ENCODE data around the gene SFXN2. TPM values are rescaled to one million over a fixed set of nuclear protein-coding genes. Genes with fewer than 3 reads are reported as not detected.

The SFXN2 gene
- total RNA-seq, 1 experiment from 2014 or later, result 21.2 TPM

DNA sequence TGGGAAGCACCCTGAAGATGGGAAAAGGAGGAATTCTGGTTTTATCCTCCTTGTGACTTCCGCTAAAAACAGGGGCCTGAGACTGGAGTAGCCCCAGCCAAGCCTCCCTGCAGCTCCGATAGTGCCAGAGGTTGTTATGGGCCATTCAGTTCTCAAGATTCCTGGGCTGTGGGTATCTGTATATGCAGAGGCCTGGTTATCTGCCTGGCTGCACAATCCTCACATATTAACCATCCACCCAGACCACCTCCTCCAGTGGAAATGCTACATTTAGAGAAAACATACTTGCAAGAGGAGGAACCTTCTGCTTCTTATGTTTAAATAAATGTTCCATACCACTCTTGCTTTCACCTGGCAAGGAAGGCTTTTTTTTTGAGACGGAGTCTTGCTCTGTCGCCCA, 34.8 kb upstream of the SFXN2 start:
- no TSS peak for BruUV-seq (replicated peaks)
- Mint-ChIP-seq H3K4me1 (ENCODE audit: low read depth, unreplicated experiment) (no peaks in the 10 kb centered on the region), H3K27me3 (ENCODE audit: unreplicated experiment) (no peaks in the 10 kb centered on the region), H3K36me3 (ENCODE audit: insufficient read depth, unreplicated experiment) (no peaks in the 10 kb centered on the region), H3K27ac (ENCODE audit: unreplicated experiment) (no peak overlapping the region), H3K9me3 (ENCODE audit: low read depth, unreplicated experiment) (no peaks in the 10 kb centered on the region), H3K4me3 (ENCODE audit: low read depth, unreplicated experiment) (no peak overlapping the region)
- no peak for DNase-seq
- intact Hi-C loops (cut with micrococcal nuclease; ENCODE audit: unreplicated experiment), result no loop called here
- no peak for TF ChIP-seq CTCF (IDR thresholded peaks at IDR 0.05; ENCODE audit: unreplicated experiment)
- CTCF ChIA-PET, result interaction anchor here (0.7 to 2.0 kb wide), 2 partner anchors 10 to 96 kb away, joined by 3 to 4 read pairs; no protein-coding TSS in a partner anchor

DNA sequence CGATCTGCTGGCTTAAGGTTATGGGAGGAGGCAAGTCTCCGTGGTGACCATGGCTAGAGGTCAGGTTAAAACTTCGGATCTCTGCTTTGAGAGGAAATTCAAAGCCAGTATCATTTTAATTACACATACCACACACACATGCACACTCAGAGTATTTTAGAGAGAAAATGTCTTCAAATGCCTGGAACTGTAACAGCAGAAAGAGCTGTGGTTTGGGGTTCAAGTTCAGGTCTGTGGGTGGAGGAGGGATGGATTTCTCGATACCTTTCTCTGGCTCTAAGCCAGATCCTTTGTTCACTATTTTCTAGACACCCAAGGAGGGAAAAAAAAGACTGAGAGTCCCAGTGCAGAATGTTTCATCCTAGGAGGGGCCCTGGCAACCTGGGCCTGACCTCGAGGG, 32.7 kb upstream of the SFXN2 start:
- Mint-ChIP-seq H3K27ac (ENCODE audit: unreplicated experiment) (no peak overlapping the region), H3K4me1 (ENCODE audit: low read depth, unreplicated experiment) (no peaks in the 10 kb centered on the region), H3K36me3 (ENCODE audit: insufficient read depth, unreplicated experiment) (no peaks in the 10 kb centered on the region), H3K9me3 (ENCODE audit: low read depth, unreplicated experiment) (no peaks in the 10 kb centered on the region), H3K27me3 (ENCODE audit: unreplicated experiment) (no peaks in the 10 kb centered on the region), H3K4me3 (ENCODE audit: low read depth, unreplicated experiment) (no peak overlapping the region)
- intact Hi-C loops (cut with micrococcal nuclease; ENCODE audit: unreplicated experiment), result no loop called here
- DNase-seq, result no peak
- no TSS peak for BruUV-seq (replicated peaks)
- CTCF ChIA-PET, result no interaction called here
- no peak for TF ChIP-seq CTCF (IDR thresholded peaks at IDR 0.05; ENCODE audit: unreplicated experiment)

DNA sequence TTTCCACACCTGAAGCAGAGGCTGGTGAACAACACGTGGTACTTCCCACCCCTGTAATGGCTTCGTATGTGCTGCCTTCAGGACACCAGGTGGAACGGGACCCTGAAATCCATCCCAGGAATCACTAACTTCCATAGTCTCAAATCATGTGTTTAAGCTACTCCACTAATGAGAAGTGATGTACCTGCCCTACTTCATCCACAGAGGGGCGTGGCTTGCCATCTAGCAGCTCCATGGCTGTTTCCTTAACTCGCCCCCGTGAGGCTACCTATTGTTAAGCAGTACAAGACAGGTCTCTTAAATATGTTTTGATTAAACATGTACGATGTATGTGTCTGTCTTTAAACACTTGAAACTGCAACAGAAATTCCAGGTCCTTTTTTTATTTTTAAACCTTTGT, 32.0 kb upstream of the SFXN2 start:
- no TSS peak for BruUV-seq (replicated peaks)
- CTCF ChIA-PET, result no interaction called here
- H3K4me1 Mint-ChIP-seq (ENCODE audit: low read depth, unreplicated experiment), result no peaks in the 10 kb centered on the region
- H3K27ac Mint-ChIP-seq (ENCODE audit: unreplicated experiment), result no peak overlapping the region
- H3K9me3 Mint-ChIP-seq (ENCODE audit: low read depth, unreplicated experiment), result no peaks in the 10 kb centered on the region
- DNase-seq, result no peak
- no peaks in the 10 kb centered on the region for H3K27me3 Mint-ChIP-seq (ENCODE audit: unreplicated experiment)
- no peak for TF ChIP-seq CTCF (IDR thresholded peaks at IDR 0.05; ENCODE audit: unreplicated experiment)
- intact Hi-C loops (cut with micrococcal nuclease; ENCODE audit: unreplicated experiment), result no loop called here
- H3K4me3 Mint-ChIP-seq (ENCODE audit: low read depth, unreplicated experiment), result no peak overlapping the region
- no peaks in the 10 kb centered on the region for H3K36me3 Mint-ChIP-seq (ENCODE audit: insufficient read depth, unreplicated experiment)

GRCh38 chr10:102682981-102683380, 31.5 kb upstream of the SFXN2 start:
- DNase-seq, result no peak
- BruUV-seq (replicated peaks), result no TSS peak
- Mint-ChIP-seq H3K27ac (ENCODE audit: unreplicated experiment) (no peak overlapping the region), H3K4me1 (ENCODE audit: low read depth, unreplicated experiment) (no peaks in the 10 kb centered on the region), H3K9me3 (ENCODE audit: low read depth, unreplicated experiment) (no peaks in the 10 kb centered on the region), H3K4me3 (ENCODE audit: low read depth, unreplicated experiment) (no peak overlapping the region), H3K27me3 (ENCODE audit: unreplicated experiment) (no peaks in the 10 kb centered on the region), H3K36me3 (ENCODE audit: insufficient read depth, unreplicated experiment) (no peaks in the 10 kb centered on the region)
- intact Hi-C loops (cut with micrococcal nuclease; ENCODE audit: unreplicated experiment), result no loop called here
- CTCF ChIA-PET, result no interaction called here
- no peak for TF ChIP-seq CTCF (IDR thresholded peaks at IDR 0.05; ENCODE audit: unreplicated experiment)

DNA sequence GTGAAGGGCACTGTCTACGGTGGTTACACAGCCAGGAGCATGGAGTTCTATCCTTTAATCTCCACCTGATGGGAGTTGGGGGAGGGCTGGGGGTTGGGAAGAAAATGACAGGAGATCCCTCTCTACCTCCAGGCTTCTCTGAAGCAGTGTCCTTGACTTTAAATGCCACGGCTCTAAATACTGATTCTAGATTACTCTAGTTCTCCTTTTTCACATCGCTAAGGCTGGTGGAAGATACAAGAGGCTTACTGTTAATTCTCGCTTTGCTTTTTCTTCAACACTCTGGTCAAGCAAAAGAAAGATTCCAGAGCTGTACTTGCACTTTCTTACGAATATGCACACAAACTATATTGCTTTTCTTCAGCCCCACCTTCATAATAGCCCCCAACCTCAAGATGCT, 30.7 kb upstream of the SFXN2 start:
- no peaks in the 10 kb centered on the region for H3K4me1 Mint-ChIP-seq (ENCODE audit: low read depth, unreplicated experiment)
- no peaks in the 10 kb centered on the region for H3K27me3 Mint-ChIP-seq (ENCODE audit: unreplicated experiment)
- no TSS peak for BruUV-seq (replicated peaks)
- CTCF ChIA-PET, result no interaction called here
- DNase-seq, result no peak
- no peaks in the 10 kb centered on the region for H3K9me3 Mint-ChIP-seq (ENCODE audit: low read depth, unreplicated experiment)
- no peak overlapping the region for H3K4me3 Mint-ChIP-seq (ENCODE audit: low read depth, unreplicated experiment)
- intact Hi-C loops (cut with micrococcal nuclease; ENCODE audit: unreplicated experiment), result no loop called here
- H3K27ac Mint-ChIP-seq (ENCODE audit: unreplicated experiment), result no peak overlapping the region
- no peaks in the 10 kb centered on the region for H3K36me3 Mint-ChIP-seq (ENCODE audit: insufficient read depth, unreplicated experiment)
- TF ChIP-seq CTCF (IDR thresholded peaks at IDR 0.05; ENCODE audit: unreplicated experiment), result no peak
